Astrocyte (in vitro differentiated cells and primary cell): ENCODE results near the gene DBI.

ENCODE experiments used
- EZH2 ChIP-seq: IDR thresholded peaks from 2 replicates; pipeline ENCODE4 v1.6.1; 2012; ENCODE audit warnings: mild to moderate bottlenecking, low read length, inconsistent platforms; ENCODE audit not compliant: insufficient read depth
- TF ChIP-seq, protein P1 (sequence below): IDR thresholded peaks from 2 replicates; pipeline ENCODE4 v1.5.1; 2011; ENCODE audit warnings: low read depth, mild to moderate bottlenecking, inconsistent platforms, low read length, moderate library complexity; ENCODE audit not compliant: insufficient read depth

DNA sequence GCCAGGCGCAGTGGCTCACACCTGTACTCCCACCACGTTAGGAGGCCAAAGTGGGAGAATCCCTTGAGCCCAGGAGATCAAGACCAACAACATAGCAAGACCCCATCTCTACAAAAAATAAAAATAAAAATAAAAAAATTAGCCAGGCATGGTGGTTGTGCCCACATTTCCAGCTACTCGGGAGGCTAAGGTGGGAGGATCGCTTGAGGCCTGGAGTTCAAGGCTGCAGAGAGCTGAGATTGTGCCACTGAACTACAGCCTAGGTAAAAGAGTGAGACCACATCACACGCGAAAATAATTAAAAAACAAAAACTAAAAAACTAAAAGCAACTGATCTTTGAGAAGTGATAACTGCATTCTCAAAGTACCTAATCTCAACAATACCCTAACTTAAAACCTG lies 2.0 kb upstream of the DBI start:
- TF ChIP-seq, protein P1, sequence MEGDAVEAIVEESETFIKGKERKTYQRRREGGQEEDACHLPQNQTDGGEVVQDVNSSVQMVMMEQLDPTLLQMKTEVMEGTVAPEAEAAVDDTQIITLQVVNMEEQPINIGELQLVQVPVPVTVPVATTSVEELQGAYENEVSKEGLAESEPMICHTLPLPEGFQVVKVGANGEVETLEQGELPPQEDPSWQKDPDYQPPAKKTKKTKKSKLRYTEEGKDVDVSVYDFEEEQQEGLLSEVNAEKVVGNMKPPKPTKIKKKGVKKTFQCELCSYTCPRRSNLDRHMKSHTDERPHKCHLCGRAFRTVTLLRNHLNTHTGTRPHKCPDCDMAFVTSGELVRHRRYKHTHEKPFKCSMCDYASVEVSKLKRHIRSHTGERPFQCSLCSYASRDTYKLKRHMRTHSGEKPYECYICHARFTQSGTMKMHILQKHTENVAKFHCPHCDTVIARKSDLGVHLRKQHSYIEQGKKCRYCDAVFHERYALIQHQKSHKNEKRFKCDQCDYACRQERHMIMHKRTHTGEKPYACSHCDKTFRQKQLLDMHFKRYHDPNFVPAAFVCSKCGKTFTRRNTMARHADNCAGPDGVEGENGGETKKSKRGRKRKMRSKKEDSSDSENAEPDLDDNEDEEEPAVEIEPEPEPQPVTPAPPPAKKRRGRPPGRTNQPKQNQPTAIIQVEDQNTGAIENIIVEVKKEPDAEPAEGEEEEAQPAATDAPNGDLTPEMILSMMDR, result no peak
- no peak for TF ChIP-seq EZH2
